NT2/D1 (cell line): ENCODE results near the gene FHOD3.

Experiments used
- YY1 ChIP-seq: IDR thresholded peaks from 2 replicates; pipeline ENCODE4 v1.6.1; 2011; ENCODE audit not compliant: insufficient read length, insufficient read depth
- ZNF274 ChIP-seq: IDR thresholded peaks from 2 replicates; pipeline ENCODE4 v1.6.1; 2011; ENCODE audit warnings: mild to moderate bottlenecking, low read depth, low read length

DNA sequence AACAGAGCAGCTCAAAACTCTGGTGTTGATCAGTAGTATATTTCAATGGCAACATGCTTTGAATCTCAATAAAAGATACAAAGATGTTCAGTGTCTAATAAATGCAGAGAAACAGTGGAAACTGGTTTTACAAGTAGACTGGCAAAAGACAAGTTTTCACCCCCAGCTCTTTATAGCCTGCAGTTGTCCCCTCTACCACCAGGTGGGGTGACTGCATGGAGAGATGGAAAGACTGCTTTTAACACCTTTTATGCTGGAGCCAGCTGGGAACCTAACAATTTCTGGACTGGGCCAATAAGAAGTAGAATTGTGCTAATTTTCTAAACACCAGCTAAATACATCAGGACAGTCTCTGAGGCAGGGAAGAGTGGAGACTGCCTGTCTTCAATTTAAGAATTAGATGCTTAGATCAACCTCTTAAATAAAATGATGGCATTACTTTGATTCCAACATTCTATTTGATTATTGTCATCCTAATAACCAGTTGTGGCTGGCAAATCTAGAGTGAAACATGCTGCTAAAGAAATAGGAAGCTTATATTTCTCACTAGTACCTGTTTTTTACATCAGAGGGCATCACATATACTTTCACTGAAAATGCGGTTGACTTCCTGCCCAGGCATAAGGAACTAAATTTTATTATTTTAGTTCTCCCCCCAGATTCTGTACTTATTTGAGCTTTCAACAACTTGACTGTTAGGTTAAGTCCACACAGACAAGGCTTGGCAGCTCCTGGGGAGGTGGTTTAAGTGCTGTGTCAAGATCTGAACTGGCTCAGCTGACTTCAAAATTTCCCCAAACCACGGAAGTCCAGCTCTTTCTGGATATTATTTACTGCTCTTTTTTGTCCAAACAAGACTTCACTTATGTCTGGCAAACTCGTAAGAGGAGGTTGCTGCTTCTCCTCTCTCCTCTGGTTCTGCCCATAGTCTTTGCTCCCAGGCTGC is 390.8 kb downstream of the FHOD3 start:
- TF ChIP-seq ZNF274 (no peak), YY1 (no peak)
